ENCODE results near the gene GPRIN2. TPM values are rescaled to one million over a fixed set of nuclear protein-coding genes. Genes with fewer than 3 reads are reported as not detected.

Gene GPRIN2
- total and polyA plus RNA-seq, 2 donors, result 0.27 to 1.2 TPM

- 89% methylated on average over 31 of the region's 31 CpGs for WGBS
- no peaks in the 10 kb centered on the region for H3K36me3 ChIP-seq (ENCODE audit: insufficient read depth)
- DNase-seq (ENCODE audit: extremely low spot score), result no peak
- no peak overlapping the region for H3K4me3 ChIP-seq (ENCODE audit: low read depth, low read length)
- H3K4me1 ChIP-seq (ENCODE audit: insufficient read depth), result no peaks in the 10 kb centered on the region
- no peak overlapping the region for H3K27ac ChIP-seq (ENCODE audit: low read depth)
These were observed 7.0 kb downstream of the GPRIN2 start for GRCh38 chr10:46549171-46550075.

DNA sequence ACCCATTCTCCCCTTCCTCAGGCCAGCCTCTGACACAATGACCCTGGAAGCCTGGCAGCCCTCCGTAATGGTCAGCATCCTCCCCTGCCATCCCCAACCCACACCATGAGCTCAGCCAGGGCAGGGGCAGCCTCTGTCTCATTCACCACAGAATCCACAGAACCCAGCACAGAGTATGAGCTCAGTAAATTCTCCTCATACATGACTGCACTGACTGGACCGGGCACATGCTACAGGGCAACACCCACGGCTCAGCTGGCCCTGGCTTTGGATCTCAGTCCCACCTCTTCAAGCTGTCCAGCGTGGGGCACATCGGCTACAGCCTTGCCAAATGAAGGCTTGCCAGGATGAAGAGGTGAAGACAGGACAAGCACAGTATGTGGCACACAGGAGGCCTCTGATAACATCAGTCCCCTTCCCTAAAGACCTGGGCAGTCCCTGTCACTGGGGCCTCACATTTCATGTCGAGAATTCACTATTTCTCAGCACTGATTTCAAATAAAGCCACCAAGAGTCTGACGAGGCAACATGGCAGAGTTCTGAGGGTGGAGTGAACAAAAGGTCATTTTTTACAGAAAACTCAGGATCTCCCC lies 7.9 kb downstream of the GPRIN2 start:
- DNase-seq (ENCODE audit: extremely low spot score), result no peak
- H3K4me3 ChIP-seq (ENCODE audit: low read depth, low read length), result no peak overlapping the region
- WGBS, result 81% methylated on average over 7 of the region's 7 CpGs

DNA sequence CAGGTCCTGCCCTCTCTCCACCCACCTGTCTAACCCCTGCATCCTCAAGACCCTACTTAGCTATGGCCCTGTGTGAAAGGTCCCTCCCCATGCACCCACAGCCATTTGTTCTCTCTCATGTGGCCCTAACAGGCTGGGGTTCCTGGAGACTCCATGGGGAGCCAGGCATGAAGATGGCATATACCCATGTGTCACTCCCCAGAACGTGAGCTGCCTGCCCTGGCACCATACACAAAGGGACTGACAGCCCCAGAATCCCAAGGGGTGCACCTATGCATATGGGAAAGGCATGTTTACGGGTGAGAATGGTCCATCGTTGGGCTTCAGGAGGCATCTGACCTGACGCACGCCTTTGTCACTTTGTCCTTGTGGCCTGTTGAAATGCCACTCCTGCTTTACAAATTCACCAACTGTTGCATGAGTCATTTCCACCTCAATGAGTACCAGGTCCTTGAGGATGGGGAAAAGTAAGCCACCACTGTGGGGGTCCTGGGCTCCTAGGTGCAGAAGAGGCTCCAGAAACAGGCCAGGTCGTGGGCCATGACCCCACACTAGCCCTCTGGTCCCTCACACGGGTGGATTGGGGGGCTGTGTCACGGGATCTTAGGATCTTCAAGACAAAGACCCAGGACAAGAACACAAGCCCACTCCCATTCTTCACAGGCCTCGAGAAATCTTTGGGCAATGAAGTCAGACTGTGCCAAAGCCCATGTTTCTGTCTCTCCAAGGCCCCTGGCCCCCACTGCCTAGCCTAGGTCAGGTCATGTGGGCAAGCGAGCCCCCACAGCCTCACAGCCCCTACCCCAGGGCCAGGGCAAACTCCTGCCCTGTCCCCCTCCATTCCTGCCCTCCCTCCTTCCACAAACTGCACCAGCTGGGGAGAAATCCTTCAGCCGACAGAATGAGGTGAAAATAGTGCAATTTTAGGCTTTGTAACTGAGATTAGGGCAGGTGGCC lies 8.6 kb downstream of the GPRIN2 start:
- no peak overlapping the region for H3K4me3 ChIP-seq (ENCODE audit: low read depth, low read length)
- H3K27ac ChIP-seq (ENCODE audit: low read depth), result no peak overlapping the region
- no peak for DNase-seq (ENCODE audit: extremely low spot score)
- 78% methylated on average over 11 of the region's 11 CpGs for WGBS
- H3K36me3 ChIP-seq (ENCODE audit: insufficient read depth), result no peaks in the 10 kb centered on the region
- no peaks in the 10 kb centered on the region for H3K4me1 ChIP-seq (ENCODE audit: insufficient read depth)

More for the DNA sequence above, 7.9 kb downstream of the GPRIN2 start:
- Histone ChIP-seq H3K27ac (ENCODE audit: low read depth) (no peak overlapping the region), H3K36me3 (ENCODE audit: insufficient read depth) (no peaks in the 10 kb centered on the region), H3K4me1 (ENCODE audit: insufficient read depth) (no peaks in the 10 kb centered on the region)

DNA sequence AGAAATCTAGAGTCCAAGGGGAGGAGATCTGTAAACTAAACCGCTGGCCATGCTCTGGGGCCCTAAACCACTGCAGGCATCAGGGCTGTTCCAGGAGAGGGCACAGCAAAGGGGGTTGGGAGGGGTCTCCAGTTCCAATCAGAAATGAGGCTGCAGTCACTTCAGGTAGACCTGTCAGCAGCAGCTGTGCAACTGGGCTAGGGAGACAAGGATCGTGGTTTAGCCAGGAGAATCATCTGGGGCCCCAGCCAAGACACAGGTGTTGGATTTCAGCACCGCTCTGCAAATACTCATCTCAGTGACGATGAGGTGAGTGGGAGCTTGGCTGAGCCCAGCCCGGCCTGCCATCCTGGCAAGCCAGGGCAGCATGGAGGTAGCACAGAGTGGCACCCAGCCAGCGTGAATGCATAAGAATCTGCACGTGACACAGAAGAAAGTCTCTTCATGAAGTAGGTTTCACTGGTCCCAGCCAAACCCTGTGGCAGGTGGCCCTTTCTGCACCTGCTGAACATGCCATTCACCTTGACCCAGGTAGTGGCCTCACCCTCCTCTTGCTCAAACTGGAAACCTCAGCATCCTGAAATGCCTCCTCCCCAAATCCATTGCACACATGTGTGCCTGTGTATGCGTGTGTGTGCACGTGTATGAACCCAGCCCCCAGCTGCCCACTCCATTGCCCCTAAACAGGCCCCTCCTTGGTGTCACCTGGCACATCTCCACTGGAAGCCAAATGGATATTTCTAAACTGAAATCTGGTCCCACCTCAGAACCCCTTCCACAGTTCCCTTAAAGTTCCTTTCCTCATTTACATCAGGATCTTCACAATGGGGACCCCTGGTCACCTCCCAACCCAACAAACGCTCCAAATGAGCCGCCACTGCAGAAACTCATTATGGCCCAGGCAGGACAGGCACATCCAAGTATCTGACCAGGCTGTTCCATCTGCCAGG lies 9.6 kb downstream of the GPRIN2 start:
- Histone ChIP-seq H3K27ac (ENCODE audit: low read depth) (no peak overlapping the region), H3K4me1 (ENCODE audit: insufficient read depth) (no peaks in the 10 kb centered on the region), H3K4me3 (ENCODE audit: low read depth, low read length) (no peak overlapping the region), H3K36me3 (ENCODE audit: insufficient read depth) (no peaks in the 10 kb centered on the region)
- DNase-seq (ENCODE audit: extremely low spot score), result no peak
- WGBS, result 83% methylated on average over 11 of the region's 11 CpGs

GRCh38 chr10:46545861-46546590 lies 10.4 kb downstream of the GPRIN2 start:
- DNase-seq (ENCODE audit: extremely low spot score), result no peak
- Histone ChIP-seq H3K4me3 (ENCODE audit: low read depth, low read length) (no peak overlapping the region), H3K27ac (ENCODE audit: low read depth) (no peak overlapping the region), H3K4me1 (ENCODE audit: insufficient read depth) (no peaks in the 10 kb centered on the region), H3K36me3 (ENCODE audit: insufficient read depth) (no peaks in the 10 kb centered on the region)
- WGBS, result 84% methylated on average over 5 of the region's 5 CpGs

- no peak overlapping the region for H3K4me3 ChIP-seq (ENCODE audit: low read depth, low read length)
- DNase-seq (ENCODE audit: extremely low spot score), result no peak
- H3K36me3 ChIP-seq (ENCODE audit: insufficient read depth), result no peaks in the 10 kb centered on the region
- no peak overlapping the region for H3K27ac ChIP-seq (ENCODE audit: low read depth)
- 64% methylated on average over 3 of the region's 3 CpGs for WGBS
- no peaks in the 10 kb centered on the region for H3K4me1 ChIP-seq (ENCODE audit: insufficient read depth)
These were observed 11.3 kb downstream of the GPRIN2 start for GRCh38 chr10:46544989-46545791.

DNA sequence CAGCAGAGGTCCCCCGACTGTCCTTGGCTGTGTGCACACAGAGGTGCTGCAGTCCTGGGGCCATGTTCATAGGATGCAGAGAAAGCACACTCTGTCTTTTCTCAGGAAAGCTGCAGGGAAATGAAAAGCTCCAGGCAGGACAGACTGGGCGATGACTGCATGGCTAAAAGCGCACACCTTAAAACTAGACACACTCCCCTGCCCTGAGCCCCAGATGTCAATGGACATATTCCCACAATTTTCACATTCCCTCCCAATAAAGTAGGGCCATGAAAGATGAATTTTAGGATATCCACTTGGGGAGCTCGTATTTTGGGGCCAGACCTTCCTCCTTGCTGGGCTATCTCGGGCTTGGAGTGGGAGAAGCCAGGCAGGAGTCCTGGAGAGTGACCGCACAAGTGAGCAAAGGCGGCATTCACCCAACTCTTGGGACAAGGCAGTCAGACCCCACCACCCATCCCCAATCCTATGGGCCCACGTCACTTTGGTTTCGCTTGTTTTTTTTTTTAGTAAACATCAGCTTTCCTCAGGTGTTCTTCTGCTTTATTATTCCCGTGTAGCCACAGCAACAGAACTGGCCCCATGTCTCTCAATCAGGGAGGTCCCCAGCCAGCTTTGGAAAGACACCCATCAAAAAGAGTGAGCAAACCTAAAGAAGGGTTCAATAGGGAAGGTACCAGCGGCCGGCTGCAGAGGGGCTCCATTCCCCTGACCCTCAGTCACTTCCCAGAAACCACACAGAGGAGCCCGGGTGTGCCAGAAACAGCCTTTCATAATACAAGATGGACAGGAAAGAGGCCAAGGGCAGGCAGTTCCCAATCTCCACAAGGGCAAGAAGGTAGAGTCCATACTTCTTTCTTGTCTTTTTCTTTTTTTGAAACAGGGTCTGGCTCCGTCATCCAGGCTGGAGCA lies 12.7 kb downstream of the GPRIN2 start:
- DNase-seq (ENCODE audit: extremely low spot score), result no peak
- Histone ChIP-seq H3K27ac (ENCODE audit: low read depth) (no peak overlapping the region), H3K36me3 (ENCODE audit: insufficient read depth) (no peaks in the 10 kb centered on the region), H3K4me1 (ENCODE audit: insufficient read depth) (no peaks in the 10 kb centered on the region), H3K4me3 (ENCODE audit: low read depth, low read length) (no peak overlapping the region)
- 93% methylated on average over 14 of the region's 14 CpGs for WGBS

DNA sequence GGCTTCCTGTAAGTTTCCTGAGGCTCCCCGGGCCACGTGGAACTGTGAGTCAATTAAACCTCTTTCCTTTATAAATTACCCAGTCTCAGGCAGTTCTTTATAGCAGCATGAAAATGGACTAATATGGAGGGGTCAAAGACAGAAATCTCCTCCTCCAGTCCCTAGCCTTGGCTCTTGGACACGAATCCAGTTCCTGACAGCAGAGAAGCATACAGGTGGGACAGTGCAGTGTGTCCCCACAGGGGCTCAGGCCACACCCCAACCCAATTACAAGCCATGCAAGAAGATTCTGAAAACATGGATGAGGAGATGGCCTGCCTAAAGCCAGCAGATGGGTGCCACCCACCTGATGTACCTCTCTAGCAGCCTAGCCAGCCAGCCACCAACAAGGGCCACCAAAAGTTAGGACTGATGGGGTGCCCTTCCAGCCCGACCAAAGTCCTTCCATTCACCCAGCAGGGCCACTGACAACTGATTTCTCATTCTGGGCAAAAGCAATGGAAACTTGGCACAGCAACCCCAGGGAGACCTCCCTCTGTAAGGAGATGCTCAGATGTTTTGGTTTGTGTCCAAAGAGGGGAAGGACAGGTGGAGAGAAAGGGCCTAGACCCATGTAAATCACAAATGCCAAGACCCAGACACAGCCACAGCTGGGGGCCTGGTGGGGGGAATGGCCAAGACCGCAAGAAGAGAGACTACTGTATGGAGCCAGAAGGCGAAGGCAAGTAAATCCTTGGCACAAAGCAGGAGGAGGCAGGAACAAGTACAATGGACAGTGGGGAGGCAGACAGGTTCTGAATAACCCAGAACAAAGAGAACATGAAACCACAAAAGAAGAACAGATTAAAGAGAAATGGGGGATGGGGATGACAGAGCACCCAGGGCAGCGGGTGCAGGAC lies 13.6 kb downstream of the GPRIN2 start:
- WGBS, result 83% methylated on average over 7 of the region's 7 CpGs
- no peak for DNase-seq (ENCODE audit: extremely low spot score)
- Histone ChIP-seq H3K36me3 (ENCODE audit: insufficient read depth) (no peaks in the 10 kb centered on the region), H3K4me1 (ENCODE audit: insufficient read depth) (no peaks in the 10 kb centered on the region), H3K4me3 (ENCODE audit: low read depth, low read length) (no peak overlapping the region), H3K27ac (ENCODE audit: low read depth) (no peak overlapping the region)

DNA sequence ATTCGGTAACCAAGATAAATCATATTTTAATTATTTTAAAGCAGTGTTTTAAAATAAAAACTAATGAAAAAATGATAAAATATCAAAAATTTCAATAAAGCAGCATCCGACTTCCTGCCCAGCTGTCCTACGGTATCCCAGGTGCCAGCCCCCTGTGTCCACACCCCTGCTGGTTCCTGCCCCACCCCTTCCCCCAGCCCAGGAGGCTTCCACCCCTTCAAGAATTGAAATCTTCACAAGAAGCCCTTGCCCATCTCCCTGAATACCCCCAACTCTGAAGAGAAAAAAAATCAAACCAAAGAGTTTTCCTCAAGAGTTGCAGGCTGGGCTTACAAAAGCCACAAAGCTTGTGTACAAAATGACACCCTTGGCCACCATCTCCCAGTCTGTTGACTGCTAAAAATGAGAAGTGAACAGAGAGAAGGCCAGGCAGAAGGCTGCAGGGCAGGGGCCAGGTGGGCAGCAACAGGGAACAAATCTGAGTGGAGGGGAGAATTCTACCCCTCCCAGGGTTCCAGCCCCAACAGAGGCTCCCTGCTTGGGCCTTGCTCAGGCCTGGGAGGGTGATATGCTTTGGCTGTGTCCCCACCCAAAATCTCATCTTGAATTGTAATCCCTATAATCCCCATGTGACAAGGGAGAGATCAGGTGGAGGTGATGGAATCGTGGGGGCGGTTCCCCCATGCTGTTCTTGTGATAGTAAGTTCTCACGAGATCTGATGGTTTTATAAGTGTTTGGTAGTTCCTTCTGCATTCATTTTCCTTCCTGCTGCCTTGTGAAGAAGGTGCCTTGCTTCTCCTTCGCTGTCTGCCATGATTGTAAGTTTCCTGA lies 14.5 kb downstream of the GPRIN2 start:
- H3K27ac ChIP-seq (ENCODE audit: low read depth), result no peak overlapping the region
- no peaks in the 10 kb centered on the region for H3K36me3 ChIP-seq (ENCODE audit: insufficient read depth)
- DNase-seq (ENCODE audit: extremely low spot score), result no peak
- WGBS, result 83% methylated on average over 7 of the region's 7 CpGs
- H3K4me1 ChIP-seq (ENCODE audit: insufficient read depth), result no peaks in the 10 kb centered on the region
- H3K4me3 ChIP-seq (ENCODE audit: low read depth, low read length), result no peak overlapping the region

Data from urinary bladder (tissue), 4 donors.